HG03280 (cell line): Measurements from ENCODE around the gene CRTAC1.
A peak's percentile ranks its signal among the peaks of the same experiment; 100 is the strongest.

Experiments used
- ATAC-seq: cut with Tn5 transposase; IDR thresholded peaks from one replicate; pipeline ENCODE4 v1.9.1; 2021; ENCODE audit warnings: mild to moderate bottlenecking, moderate library complexity; ENCODE audit not compliant: unreplicated experiment

Gene CRTAC1

GRCh38 chr10:97875391-97875790, 155.0 kb downstream of the CRTAC1 start:
- no peak for ATAC-seq

- no peak for ATAC-seq
These were observed 156.1 kb downstream of the CRTAC1 start for GRCh38 chr10:97874332-97874731.

- no peak for ATAC-seq
These were observed 156.9 kb downstream of the CRTAC1 start for GRCh38 chr10:97873569-97873968.

DNA sequence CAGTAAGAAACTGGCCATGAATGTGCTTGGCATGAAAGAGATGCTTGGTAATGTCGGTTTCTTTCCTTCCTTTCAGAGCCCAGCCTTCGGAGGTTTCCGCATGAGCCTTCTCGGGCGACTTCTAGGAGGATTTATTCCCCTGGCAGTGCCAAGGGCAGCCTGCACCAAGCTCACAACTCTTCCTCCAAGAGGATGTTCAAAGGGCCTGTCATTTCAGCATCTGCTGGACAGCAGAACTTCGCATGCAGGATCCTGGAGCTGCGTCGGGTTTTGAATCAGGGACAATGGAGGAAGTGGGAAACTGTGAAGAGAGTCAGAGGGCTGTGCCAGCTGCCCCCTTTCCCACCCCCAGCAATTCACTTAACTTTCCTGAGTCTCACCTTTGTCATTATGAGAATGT, 159.4 kb downstream of the CRTAC1 start:
- ATAC-seq = no peak

DNA sequence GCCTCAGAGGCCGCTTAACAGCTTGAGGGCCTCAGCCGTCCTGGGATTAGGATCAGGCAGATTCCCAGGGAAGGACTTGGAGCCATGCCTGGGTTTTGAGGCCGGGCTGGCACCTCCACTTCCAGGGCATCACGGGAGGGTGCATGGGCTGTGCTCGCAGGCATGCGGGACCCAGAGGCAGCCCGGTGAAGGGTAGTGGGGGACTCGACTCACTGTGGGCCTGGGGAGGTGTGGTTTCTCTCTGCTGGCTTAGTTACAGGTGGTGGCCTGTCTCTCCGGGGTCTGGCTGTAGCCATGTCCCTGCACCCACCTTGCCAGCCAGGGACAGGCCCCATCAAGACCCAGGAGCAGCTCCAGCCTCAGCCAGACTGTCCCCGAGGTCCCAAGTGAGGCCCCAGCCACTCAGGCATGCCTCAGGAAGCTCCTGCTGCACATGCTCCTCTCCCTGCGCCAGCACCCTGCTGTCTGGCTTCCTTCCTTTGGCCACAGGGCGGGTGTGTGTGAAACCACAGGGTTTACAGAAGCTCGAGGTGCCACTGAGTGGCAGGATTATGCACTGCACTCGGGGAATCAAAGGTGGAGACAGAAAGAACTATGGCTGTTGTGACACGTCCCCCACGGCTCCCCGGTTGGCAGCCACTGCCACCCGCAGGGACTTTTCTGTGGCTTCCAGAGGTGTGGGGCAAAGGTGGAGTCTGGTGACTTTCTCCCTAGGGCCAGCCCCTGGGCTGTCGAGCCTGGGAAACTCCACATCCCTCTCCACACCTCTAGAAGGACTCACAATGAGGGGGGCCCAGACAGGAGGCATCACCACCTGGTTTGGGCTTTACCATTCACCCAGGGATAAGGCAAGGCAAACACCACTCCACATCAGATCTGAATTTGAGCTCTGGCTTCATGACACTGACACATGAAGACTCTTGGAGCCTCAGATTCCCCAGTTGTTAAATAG, 161.1 kb downstream of the CRTAC1 start:
- peak; percentile 89 for ATAC-seq

DNA sequence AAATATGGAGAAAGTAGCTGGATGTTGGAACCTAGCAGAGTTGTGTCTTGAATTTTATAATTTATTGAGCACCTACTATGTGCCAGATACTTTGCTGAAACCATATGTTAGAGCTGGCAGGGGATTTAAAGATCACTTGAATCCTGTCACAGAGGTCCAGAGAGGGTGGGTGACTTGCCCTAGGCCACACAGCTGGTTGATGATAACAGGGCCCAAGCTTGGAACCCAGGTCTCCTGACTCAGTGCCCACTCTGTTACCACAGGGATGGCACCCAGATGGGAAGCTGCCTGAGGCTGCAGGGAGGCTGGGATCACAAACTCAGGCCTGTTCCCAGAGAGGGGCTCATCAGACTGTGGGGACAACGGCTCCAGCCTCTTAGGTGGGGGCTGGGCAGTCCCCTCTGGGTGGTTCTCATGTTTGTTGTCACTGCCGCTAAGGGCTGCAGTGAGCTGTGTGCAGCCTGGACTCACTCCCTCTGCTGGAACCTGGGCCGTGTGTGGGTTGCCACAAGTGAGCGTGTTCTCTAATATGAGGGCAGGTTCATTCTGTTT, 162.2 kb downstream of the CRTAC1 start:
- no peak for ATAC-seq

GRCh38 chr10:97867220-97867800, 163.1 kb downstream of the CRTAC1 start:
- ATAC-seq = no peak

DNA sequence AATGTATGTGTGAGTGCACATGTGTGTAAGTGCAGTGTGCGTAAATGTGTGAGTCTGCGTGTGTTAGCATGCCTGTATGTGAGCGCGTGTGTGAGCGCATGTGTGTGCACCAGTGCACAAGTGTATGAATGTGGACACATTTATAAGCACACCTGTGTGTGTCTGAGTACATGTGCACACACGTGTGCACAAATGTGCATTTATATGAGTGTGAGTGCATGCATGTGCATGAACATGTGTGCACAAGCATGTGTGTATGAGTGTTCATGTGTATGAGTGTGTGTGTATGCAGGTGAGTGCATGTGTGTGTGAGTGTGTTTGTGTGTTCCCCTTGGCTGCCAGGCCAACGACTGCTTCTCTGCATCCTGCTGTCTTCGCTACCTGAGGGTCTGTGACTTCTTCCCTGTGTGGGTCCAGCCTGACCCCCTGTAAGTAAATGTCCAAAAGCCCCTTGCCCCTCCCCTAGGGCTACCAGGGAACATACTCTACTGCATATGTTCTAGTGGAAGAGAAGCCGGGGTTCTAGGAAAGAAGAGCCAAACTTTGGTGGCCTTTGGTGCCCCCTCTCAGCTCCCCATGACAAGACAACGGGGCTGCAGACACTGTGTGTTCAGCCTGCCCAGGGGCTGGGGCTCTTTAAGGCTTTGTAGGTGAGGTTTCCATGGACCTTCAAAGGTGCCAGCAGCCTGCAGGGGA, 163.7 kb downstream of the CRTAC1 start:
- ATAC-seq = no peak

DNA sequence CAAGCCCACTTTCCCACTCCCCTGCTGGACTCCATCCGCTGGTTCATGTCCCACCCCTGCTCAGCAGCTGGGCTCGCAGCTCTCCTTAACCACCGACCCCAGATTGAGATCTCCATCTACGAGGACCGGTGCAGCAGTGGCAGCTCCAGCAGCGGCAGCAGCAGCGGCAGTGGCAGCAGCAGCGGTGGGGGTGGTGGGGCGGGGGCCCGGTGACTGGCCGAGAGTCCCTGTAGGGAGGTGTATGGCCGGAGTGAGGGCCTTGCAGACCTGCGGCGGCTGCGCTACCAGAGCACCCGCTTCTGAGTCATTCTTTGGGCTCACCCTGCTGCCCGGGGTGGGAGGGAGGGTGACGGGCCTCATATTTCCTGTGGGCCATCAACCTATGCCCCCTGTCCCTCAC, 164.9 kb downstream of the CRTAC1 start:
- no peak for ATAC-seq

- ATAC-seq = no peak
These were observed 166.6 kb downstream of the CRTAC1 start for GRCh38 chr10:97863808-97864207.

DNA sequence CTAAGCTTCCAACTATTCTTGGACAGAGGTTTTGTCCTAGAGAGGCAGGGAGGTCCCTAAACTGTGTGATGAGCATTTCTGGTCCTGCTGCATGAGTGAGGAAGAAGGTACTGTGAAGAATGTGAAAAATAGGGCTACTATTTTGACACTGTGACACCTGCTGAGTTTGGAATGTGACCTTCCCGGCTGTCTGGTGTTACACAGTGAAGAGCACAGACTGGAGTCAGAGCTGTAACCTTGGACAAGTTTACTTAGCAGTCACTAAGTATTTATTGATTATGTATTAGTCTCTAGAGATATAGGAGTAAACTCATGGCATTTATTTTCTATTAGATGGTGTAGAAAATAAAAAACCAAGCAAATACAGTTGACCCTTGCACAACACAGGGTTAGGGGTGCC, 168.5 kb downstream of the CRTAC1 start:
- ATAC-seq = no peak

DNA sequence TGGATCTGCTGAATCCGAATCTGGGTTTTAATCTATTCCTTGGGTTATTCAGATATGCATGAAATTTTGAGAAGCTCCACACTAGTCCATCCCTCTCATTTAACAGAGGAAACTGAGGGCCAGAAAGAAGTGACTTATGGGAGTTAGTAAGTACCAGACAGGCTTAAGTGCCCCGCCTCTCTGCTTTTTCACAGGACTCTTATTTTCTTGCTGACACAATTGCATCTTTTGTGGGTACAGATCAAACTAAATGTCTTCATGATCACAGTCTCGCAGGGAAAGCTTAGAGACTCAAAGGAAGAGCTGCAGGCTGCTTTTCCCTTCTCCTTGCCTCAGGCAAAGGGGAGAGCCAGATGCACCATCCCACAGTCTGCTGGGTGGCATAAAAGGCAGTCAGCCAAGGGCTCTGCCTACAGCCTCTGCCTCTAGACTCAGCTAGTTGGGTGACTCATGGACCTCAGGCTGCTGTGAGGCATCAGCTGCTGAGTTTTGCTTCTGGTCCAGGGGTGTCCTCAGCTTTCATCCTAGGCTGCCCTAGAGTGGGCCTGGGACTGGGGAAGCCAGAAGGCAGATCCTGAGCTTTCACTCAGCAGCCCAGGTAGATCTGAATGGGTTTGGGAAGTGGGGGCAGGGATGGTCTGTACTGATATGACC, 169.2 kb downstream of the CRTAC1 start:
- ATAC-seq = no peak

DNA sequence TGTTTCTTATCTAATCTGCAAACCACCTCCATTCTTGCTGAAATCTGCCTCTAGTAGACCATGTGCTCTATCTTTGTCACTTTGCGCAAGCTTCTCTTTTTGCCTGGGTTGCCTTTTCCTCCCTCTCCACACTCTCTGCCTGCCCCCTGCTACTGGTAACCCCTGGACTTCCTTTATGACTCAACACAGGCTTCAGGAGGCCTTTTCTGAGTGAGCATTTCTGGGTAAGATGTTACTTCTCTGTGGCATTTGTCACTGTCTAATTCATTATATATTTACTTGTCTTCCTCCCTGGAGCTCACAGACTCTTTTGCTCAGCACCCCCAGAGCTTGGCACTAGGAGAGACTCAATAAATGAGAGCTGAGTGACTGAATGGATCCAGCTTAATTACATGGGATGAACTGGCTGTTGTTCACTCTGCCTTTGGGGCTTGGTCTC, 172.4 kb downstream of the CRTAC1 start:
- ATAC-seq = no peak

DNA sequence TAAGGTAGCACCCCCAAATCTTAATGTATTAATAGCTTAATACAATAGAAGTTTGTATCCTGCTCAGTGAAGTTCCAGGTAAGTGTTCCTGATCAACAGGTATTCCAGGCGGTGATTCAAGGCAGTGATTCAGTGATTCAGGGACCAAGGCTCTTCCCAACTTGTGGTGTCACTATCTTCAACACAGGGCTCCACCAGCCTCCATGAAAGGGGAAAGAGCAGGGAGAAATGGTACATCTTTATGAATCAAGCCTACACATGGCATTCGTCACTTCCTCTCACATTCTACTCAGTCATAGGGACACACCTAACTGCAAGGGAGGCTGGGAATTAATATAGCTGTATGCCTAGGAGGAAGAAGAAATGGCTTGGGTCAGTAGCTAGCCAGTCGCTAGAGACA, 175.7 kb downstream of the CRTAC1 start:
- no peak for ATAC-seq

GRCh38 chr10:97852840-97853405, 177.5 kb downstream of the CRTAC1 start:
- no peak for ATAC-seq

GRCh38 chr10:97852277-97852676, 178.1 kb downstream of the CRTAC1 start:
- no peak for ATAC-seq

- ATAC-seq = no peak
These were observed 178.9 kb downstream of the CRTAC1 start for GRCh38 chr10:97851341-97852001.

GRCh38 chr10:97850446-97850845, 180.0 kb downstream of the CRTAC1 start:
- ATAC-seq = no peak

DNA sequence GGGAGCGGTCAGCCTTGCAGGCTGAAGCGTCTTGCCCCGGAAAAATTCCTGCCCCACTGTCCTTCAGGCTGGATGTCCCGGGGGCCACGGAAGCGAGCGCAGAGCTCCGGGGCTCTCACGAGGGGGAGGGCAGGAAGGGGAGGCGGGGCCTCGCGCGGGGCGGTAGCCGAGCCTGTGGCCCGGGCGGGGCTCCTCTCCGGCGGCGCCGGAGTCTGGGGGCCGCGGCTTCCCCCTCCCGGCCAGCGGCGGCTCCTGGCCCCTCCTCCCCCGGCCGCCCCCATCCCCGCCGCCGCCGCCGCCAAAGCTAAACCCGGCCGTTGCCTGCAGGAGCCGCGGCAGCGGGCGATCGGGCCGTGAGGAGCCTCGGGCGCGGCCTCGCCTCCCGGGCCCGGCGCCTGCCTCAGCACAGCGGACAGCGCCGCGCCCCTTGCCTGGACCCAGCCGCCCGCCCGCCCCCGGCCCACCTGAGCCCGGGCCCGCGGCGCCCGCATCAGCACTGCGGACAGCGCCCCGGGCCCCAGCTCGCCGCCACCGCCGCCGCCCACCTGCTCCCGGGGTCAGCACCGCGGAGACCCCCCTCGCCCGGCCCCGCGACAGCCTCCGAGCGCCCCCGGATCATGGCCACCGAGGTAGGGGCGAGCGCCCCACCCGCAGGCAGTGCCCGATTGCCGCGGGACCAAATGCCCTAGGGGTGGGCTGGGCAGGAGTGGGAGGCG, 180.6 kb downstream of the CRTAC1 start, which contains the start of gene GOLGA7B:
Gene GOLGA7B, plus strand, starts transcription at position 157 of the 716 bp plus-strand sequence. Its CDS starts 461 bp downstream, at position 618.
- ATAC-seq = no peak
